ENCODE measurements around the gene CELA3A. TPM values are rescaled to one million over a fixed set of nuclear protein-coding genes. Genes with fewer than 3 reads are reported as not detected.

The CELA3A gene
- total RNA-seq, 4 donors from 2014 or later: not detected

Small RNA genes lying within 50 kb of the gene (small RNA-seq; reads per million reads assigned to genes)
- gene RN7SL186P: not detected
- not detected for gene RN7SL386P
- gene RNU6-1022P: not detected
- gene RNU6-776P: not detected

Other genes starting within 250 kb of the CELA3A start
- gene USP48, start 218.5 kb upstream of the CELA3A start, total RNA-seq: 100 to 1,000 TPM in 1 of 4 donors, 10 to 100 TPM in 3; 77.4 to 113 (median 88.5) TPM
- under 1 TPM in 1 of 4 donors, not detected in 3; 0.22 TPM for gene LDLRAD2, start 189.4 kb upstream of the CELA3A start, total RNA-seq
- gene HSPG2, start 64.3 kb upstream of the CELA3A start, total RNA-seq: 100 to 1,000 TPM in 2 of 4 donors, 10 to 100 TPM in 2; 75.7 to 239 (median 96.8) TPM
- not detected for gene CELA3B, start 24.6 kb upstream of the CELA3A start, total RNA-seq
- 100 to 1,000 TPM; 228 to 244 (median 240) TPM for gene CDC42, start 51.1 kb downstream of the CELA3A start, total RNA-seq
- 1 to 10 TPM in 1 of 4 donors, under 1 TPM in 3; 0.29 to 3.0 (median 0.43) TPM for gene WNT4, start 141.4 kb downstream of the CELA3A start, total RNA-seq